SK-N-SH treated with all-trans-retinoic acid at 6 μM for 48 hours (cell line): ENCODE results near the gene CAPN12.

Experiments
- ARNTL ChIP-seq: fragments of 450-650 bp; formaldehyde crosslinking; IDR thresholded peaks from 2 replicates; pipeline ENCODE4 v1.5.0; 2020; ENCODE audit warnings: low read depth, mild to moderate bottlenecking, moderate library complexity, borderline replicate concordance
- ISL1 ChIP-seq: fragments of 250-450 bp; sonication (Bioruptor Pico); IDR thresholded peaks from 2 replicates; pipeline ENCODE4 v2.1.2; 2022; ENCODE audit warnings: mild to moderate bottlenecking, moderate library complexity
- PPARA ChIP-seq: fragments of 250-450 bp; sonication (Bioruptor Pico); IDR thresholded peaks from 2 replicates; pipeline ENCODE4 v1.5.0; 2020; ENCODE audit warnings: mild to moderate bottlenecking, borderline replicate concordance
- SNAI2 ChIP-seq: fragments of 250-450 bp; sonication (Bioruptor Pico); IDR thresholded peaks from 2 replicates; pipeline ENCODE4 v1.5.0; 2020; ENCODE audit warnings: mild to moderate bottlenecking, moderate library complexity
- TCF4 ChIP-seq: fragments of 250-450 bp; sonication (Bioruptor Pico); IDR thresholded peaks from 2 replicates; pipeline ENCODE4 v1.8.0; 2021; ENCODE audit warnings: mild to moderate bottlenecking, moderate library complexity, borderline replicate concordance
- TOX ChIP-seq: fragments of 250-450 bp; sonication (Bioruptor Pico); IDR thresholded peaks from 2 replicates; pipeline ENCODE4 v1.8.0; 2021; ENCODE audit warnings: mild to moderate bottlenecking, moderate library complexity, borderline replicate concordance
- ZFP3 ChIP-seq: fragments of 250-450 bp; sonication (Bioruptor Pico); IDR thresholded peaks from 2 replicates; pipeline ENCODE4 v1.5.0; 2020; ENCODE audit warnings: mild to moderate bottlenecking, moderate library complexity
- ZFP30 ChIP-seq: fragments of 450-650 bp; formaldehyde crosslinking; IDR thresholded peaks from 2 replicates; pipeline ENCODE4 v1.5.0; 2022; ENCODE audit warnings: mild to moderate bottlenecking, moderate library complexity
- TF ChIP-seq, protein P1 (sequence below): fragments of 250-450 bp; sonication (Bioruptor Pico); IDR thresholded peaks from 2 replicates; pipeline ENCODE4 v1.8.0; 2020; ENCODE audit warnings: mild to moderate bottlenecking, moderate library complexity, borderline replicate concordance
- TF ChIP-seq, protein P2 (sequence below): fragments of 250-450 bp; sonication (Bioruptor Pico); IDR thresholded peaks from 2 replicates; pipeline ENCODE4 v1.5.1; 2020; ENCODE audit warnings: low read depth, mild to moderate bottlenecking, moderate library complexity
- TF ChIP-seq, protein P3 (sequence below): fragments of 250-450 bp; sonication (Bioruptor Pico); IDR thresholded peaks from 2 replicates; pipeline ENCODE4 v1.5.0; 2020; ENCODE audit warnings: mild to moderate bottlenecking, moderate library complexity

DNA sequence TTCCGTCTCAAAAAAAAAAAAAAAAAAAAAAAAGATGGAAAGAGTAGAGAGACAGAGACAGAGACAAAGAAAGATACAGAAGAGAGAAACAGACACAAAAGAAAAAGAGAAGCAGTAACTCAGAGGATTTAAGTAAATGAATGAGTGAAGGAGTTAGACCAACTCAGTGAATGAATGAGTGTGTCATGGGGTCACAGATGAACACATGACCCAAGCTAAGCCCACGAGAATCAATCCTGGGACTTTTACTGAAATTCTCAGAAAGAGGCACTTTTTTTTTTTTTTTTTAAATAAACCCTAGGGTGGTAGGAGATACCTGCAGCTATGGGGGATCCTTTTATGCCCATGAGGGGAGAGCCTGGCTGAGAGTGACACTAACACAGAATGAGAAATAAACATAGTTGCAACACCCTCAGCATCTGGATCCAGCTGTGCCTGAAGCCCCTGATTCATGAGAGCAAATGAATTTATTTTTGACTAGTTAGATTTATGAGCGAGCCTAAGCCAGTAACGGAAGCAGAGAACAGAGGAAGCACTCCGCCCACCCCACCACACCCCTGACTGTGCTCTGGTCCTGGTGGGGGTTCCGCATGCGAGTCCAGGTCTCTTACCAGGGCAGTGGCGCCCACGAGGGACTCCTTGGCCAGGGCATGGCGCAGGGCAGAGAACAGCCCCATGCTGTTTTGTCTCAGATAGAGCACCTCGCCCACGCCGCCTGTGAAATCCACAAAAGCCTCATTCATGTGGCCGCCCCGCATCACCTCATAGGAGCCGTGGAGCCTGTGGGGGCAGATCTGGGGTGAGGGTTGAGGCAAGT lies 4.6 kb downstream of the CAPN12 start:
- no peak for TF ChIP-seq SNAI2
- TF ChIP-seq, protein P1, sequence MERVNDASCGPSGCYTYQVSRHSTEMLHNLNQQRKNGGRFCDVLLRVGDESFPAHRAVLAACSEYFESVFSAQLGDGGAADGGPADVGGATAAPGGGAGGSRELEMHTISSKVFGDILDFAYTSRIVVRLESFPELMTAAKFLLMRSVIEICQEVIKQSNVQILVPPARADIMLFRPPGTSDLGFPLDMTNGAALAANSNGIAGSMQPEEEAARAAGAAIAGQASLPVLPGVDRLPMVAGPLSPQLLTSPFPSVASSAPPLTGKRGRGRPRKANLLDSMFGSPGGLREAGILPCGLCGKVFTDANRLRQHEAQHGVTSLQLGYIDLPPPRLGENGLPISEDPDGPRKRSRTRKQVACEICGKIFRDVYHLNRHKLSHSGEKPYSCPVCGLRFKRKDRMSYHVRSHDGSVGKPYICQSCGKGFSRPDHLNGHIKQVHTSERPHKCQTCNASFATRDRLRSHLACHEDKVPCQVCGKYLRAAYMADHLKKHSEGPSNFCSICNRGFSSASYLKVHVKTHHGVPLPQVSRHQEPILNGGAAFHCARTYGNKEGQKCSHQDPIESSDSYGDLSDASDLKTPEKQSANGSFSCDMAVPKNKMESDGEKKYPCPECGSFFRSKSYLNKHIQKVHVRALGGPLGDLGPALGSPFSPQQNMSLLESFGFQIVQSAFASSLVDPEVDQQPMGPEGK: no peak
- TF ChIP-seq, protein P2, sequence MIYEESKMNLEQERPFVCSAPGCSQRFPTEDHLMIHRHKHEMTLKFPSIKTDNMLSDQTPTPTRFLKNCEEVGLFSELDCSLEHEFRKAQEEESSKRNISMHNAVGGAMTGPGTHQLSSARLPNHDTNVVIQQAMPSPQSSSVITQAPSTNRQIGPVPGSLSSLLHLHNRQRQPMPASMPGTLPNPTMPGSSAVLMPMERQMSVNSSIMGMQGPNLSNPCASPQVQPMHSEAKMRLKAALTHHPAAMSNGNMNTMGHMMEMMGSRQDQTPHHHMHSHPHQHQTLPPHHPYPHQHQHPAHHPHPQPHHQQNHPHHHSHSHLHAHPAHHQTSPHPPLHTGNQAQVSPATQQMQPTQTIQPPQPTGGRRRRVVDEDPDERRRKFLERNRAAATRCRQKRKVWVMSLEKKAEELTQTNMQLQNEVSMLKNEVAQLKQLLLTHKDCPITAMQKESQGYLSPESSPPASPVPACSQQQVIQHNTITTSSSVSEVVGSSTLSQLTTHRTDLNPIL (CRISPR knock-in tag): no peak
- TF ChIP-seq PPARA (CRISPR knock-in tag): no peak
- TF ChIP-seq, protein P3, sequence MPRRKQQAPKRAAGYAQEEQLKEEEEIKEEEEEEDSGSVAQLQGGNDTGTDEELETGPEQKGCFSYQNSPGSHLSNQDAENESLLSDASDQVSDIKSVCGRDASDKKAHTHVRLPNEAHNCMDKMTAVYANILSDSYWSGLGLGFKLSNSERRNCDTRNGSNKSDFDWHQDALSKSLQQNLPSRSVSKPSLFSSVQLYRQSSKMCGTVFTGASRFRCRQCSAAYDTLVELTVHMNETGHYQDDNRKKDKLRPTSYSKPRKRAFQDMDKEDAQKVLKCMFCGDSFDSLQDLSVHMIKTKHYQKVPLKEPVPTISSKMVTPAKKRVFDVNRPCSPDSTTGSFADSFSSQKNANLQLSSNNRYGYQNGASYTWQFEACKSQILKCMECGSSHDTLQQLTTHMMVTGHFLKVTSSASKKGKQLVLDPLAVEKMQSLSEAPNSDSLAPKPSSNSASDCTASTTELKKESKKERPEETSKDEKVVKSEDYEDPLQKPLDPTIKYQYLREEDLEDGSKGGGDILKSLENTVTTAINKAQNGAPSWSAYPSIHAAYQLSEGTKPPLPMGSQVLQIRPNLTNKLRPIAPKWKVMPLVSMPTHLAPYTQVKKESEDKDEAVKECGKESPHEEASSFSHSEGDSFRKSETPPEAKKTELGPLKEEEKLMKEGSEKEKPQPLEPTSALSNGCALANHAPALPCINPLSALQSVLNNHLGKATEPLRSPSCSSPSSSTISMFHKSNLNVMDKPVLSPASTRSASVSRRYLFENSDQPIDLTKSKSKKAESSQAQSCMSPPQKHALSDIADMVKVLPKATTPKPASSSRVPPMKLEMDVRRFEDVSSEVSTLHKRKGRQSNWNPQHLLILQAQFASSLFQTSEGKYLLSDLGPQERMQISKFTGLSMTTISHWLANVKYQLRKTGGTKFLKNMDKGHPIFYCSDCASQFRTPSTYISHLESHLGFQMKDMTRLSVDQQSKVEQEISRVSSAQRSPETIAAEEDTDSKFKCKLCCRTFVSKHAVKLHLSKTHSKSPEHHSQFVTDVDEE (CRISPR knock-in tag): no peak
- no peak for TF ChIP-seq ARNTL (CRISPR knock-in tag)
- no peak for TF ChIP-seq ZFP30 (CRISPR knock-in tag)
- no peak for TF ChIP-seq ZFP3 (CRISPR knock-in tag)
- no peak for TF ChIP-seq ISL1 (CRISPR knock-in tag)
- TF ChIP-seq TOX (CRISPR knock-in tag): no peak
- TF ChIP-seq TCF4 (CRISPR knock-in tag): no peak
